KOPT-K1 (cell line): ENCODE data around the gene BTBD16.

Experiments
- H3K27ac ChIP-seq: fragments of 200-600 bp; sonication (generic); 2 replicates; pipeline ENCODE4 v1.5.1; 2016; ENCODE audit warnings: antibody characterized with exemption, mild to moderate bottlenecking, low read depth, low read length; ENCODE audit not compliant: poor library complexity, severe bottlenecking
- H3K36me3 ChIP-seq: fragments of 200-600 bp; sonication (generic); 2 replicates; pipeline ENCODE4 v1.5.1; 2017; ENCODE audit warnings: antibody characterized with exemption, mild to moderate bottlenecking, low read length, moderate library complexity; ENCODE audit not compliant: insufficient read depth
- H3K9me3 ChIP-seq: fragments of 200-600 bp; sonication (generic); 2 replicates; pipeline ENCODE4 v1.5.1; 2017; ENCODE audit warnings: antibody characterized with exemption, low read length, mild to moderate bottlenecking; ENCODE audit not compliant: insufficient read depth, poor library complexity, severe bottlenecking

The BTBD16 gene

GRCh38 chr10:122292376-122292775 lies 21.3 kb downstream of the BTBD16 start:
- no peaks in the 10 kb centered on the region for H3K36me3 ChIP-seq
- no peak overlapping the region for H3K27ac ChIP-seq
- H3K9me3 ChIP-seq: no peaks in the 10 kb centered on the region

GRCh38 chr10:122293156-122293960 lies 22.3 kb downstream of the BTBD16 start:
- H3K36me3 ChIP-seq: no peaks in the 10 kb centered on the region
- H3K27ac ChIP-seq: no peak overlapping the region
- H3K9me3 ChIP-seq: no peaks in the 10 kb centered on the region

- H3K36me3 ChIP-seq: no peaks in the 10 kb centered on the region
- H3K9me3 ChIP-seq: no peaks in the 10 kb centered on the region
- no peak overlapping the region for H3K27ac ChIP-seq
Observed at GRCh38 chr10:122293961-122294380, 22.9 kb downstream of the BTBD16 start.

- Histone ChIP-seq H3K9me3 (no peaks in the 10 kb centered on the region), H3K36me3 (no peaks in the 10 kb centered on the region), H3K27ac (no peak overlapping the region)
Observed at GRCh38 chr10:122294511-122295450, 23.7 kb downstream of the BTBD16 start.

GRCh38 chr10:122295451-122295809 lies 24.3 kb downstream of the BTBD16 start:
- H3K27ac ChIP-seq: no peak overlapping the region
- no peaks in the 10 kb centered on the region for H3K9me3 ChIP-seq
- H3K36me3 ChIP-seq: no peaks in the 10 kb centered on the region

GRCh38 chr10:122296363-122297120 lies 25.4 kb downstream of the BTBD16 start:
- Histone ChIP-seq H3K36me3 (no peaks in the 10 kb centered on the region), H3K27ac (no peak overlapping the region)

GRCh38 chr10:122297583-122297982 lies 26.5 kb downstream of the BTBD16 start:
- H3K9me3 ChIP-seq: no peaks in the 10 kb centered on the region
- H3K36me3 ChIP-seq: no peaks in the 10 kb centered on the region
- H3K27ac ChIP-seq: no peak overlapping the region

More at GRCh38 chr10:122296363-122297120, 25.4 kb downstream of the BTBD16 start:
- no peaks in the 10 kb centered on the region for H3K9me3 ChIP-seq

GRCh38 chr10:122298206-122298597 lies 27.1 kb downstream of the BTBD16 start:
- Histone ChIP-seq H3K36me3 (no peaks in the 10 kb centered on the region), H3K27ac (no peak overlapping the region), H3K9me3 (no peaks in the 10 kb centered on the region)

- Histone ChIP-seq H3K27ac (no peak overlapping the region), H3K36me3 (no peaks in the 10 kb centered on the region), H3K9me3 (no peaks in the 10 kb centered on the region)
Observed at GRCh38 chr10:122298598-122299301, 27.7 kb downstream of the BTBD16 start.

GRCh38 chr10:122299423-122300075 lies 28.5 kb downstream of the BTBD16 start:
- H3K9me3 ChIP-seq: no peaks in the 10 kb centered on the region
- no peaks in the 10 kb centered on the region for H3K36me3 ChIP-seq
- no peak overlapping the region for H3K27ac ChIP-seq

- Histone ChIP-seq H3K9me3 (no peaks in the 10 kb centered on the region), H3K27ac (no peak overlapping the region), H3K36me3 (no peaks in the 10 kb centered on the region)
Observed at GRCh38 chr10:122301055-122301810, 30.1 kb downstream of the BTBD16 start.

- Histone ChIP-seq H3K36me3 (no peaks in the 10 kb centered on the region), H3K27ac (no peak overlapping the region), H3K9me3 (no peaks in the 10 kb centered on the region)
Observed at GRCh38 chr10:122301811-122302115, 30.7 kb downstream of the BTBD16 start.

GRCh38 chr10:122302315-122302714 lies 31.2 kb downstream of the BTBD16 start:
- Histone ChIP-seq H3K27ac (no peak overlapping the region), H3K9me3 (no peaks in the 10 kb centered on the region), H3K36me3 (no peaks in the 10 kb centered on the region)
